GM18526 (cell line): ENCODE results near the gene LHFPL6.

Experiments used
- POLR2A ChIP-seq: IDR thresholded peaks from 3 replicates; pipeline ENCODE4 v1.6.1; 2011; ENCODE audit not compliant: insufficient read length; ENCODE audit errors: extremely low read depth

LHFPL6 gene

GRCh38 chr13:39365879-39366278, 237.1 kb downstream of the LHFPL6 start:
- no peak for TF ChIP-seq POLR2A

GRCh38 chr13:39364947-39365468, 238.0 kb downstream of the LHFPL6 start:
- no peak for TF ChIP-seq POLR2A

GRCh38 chr13:39363382-39363772, 239.6 kb downstream of the LHFPL6 start:
- TF ChIP-seq POLR2A = no peak

GRCh38 chr13:39362652-39363381, 240.2 kb downstream of the LHFPL6 start:
- TF ChIP-seq POLR2A = no peak

GRCh38 chr13:39353988-39354387, 249.0 kb downstream of the LHFPL6 start:
- no peak for TF ChIP-seq POLR2A

- TF ChIP-seq POLR2A = no peak
These were observed 252.5 kb downstream of the LHFPL6 start for GRCh38 chr13:39350461-39350881.

GRCh38 chr13:39349391-39349960, 253.5 kb downstream of the LHFPL6 start:
- TF ChIP-seq POLR2A = no peak

GRCh38 chr13:39347926-39348901, 254.8 kb downstream of the LHFPL6 start:
- no peak for TF ChIP-seq POLR2A

GRCh38 chr13:39345982-39346381, 257.0 kb downstream of the LHFPL6 start:
- no peak for TF ChIP-seq POLR2A

GRCh38 chr13:39341251-39341650, 261.7 kb downstream of the LHFPL6 start:
- TF ChIP-seq POLR2A = no peak

- TF ChIP-seq POLR2A = no peak
These were observed 266.1 kb downstream of the LHFPL6 start for GRCh38 chr13:39336937-39337336.

GRCh38 chr13:39336207-39336606, 266.8 kb downstream of the LHFPL6 start:
- TF ChIP-seq POLR2A = no peak

GRCh38 chr13:39335721-39336120, 267.3 kb downstream of the LHFPL6 start:
- TF ChIP-seq POLR2A = no peak

GRCh38 chr13:39330504-39330903, 272.5 kb downstream of the LHFPL6 start:
- TF ChIP-seq POLR2A = no peak

GRCh38 chr13:39329182-39329639, 273.8 kb downstream of the LHFPL6 start:
- TF ChIP-seq POLR2A = no peak
